Panc1 (cell line): ENCODE measurements around the gene PHLDB1. TPM values are rescaled to one million over a fixed set of nuclear protein-coding genes. Genes with fewer than 3 reads are reported as not detected.
"Not testable (repeated sequence)": the region's sequence is repeated elsewhere in the genome, so short reads cannot be mapped to it uniquely, and the experiment has no call there.

ENCODE experiments used
- ATAC-seq: fragments of 200-7000 bp; cut with Tn5 transposase; 2 replicates; pipeline ENCODE4 v1.9.1; 2020; ENCODE audit warnings: mild to moderate bottlenecking, moderate library complexity
- BruUV-seq: library from RNA; stranded (reverse); fragments of 400-500 nt; replicated peaks from 2 replicates; lab custom pipeline; 2021; lab: Mats Ljungman, UMichigan
- CTCF ChIA-PET: fragments of 300-600 bp; sonication (Branson Sonifier 250); formaldehyde crosslinking; loops from one replicate; lab custom pipeline; 2022; ENCODE audit warnings: antibody characterized with exemption; lab: Charles Lee
- POLR2A ChIA-PET: fragments of 300-600 bp; sonication (Branson Sonifier 250); formaldehyde crosslinking; loops from one replicate; lab custom pipeline; 2022; ENCODE audit warnings: antibody characterized with exemption; lab: Charles Lee
- DNase-seq: peaks from one replicate; pipeline ENCODE4 v3.0.0-alpha.2; 2010; ENCODE audit warnings: low read depth, low spot score
- H3K27ac ChIP-seq: 2 replicates; pipeline ENCODE4 v1.5.1; 2011; ENCODE audit warnings: mild to moderate bottlenecking, low read length, inconsistent platforms
- H3K27me3 ChIP-seq: fragments of 200-500 bp; sonication (Bioruptor generic); 2 replicates; pipeline ENCODE4 v1.6.0; 2014; ENCODE audit warnings: low read length, inconsistent platforms; ENCODE audit not compliant: control insufficient read depth, insufficient read depth
- H3K36me3 ChIP-seq: fragments of 200-500 bp; sonication (Bioruptor generic); 2 replicates; pipeline ENCODE4 v1.5.1; 2014; ENCODE audit warnings: inconsistent platforms, mild to moderate bottlenecking, low read length, moderate library complexity; ENCODE audit not compliant: control insufficient read depth, insufficient read depth
- H3K4me1 ChIP-seq: 2 replicates; pipeline ENCODE4 v1.5.1; 2011; ENCODE audit warnings: inconsistent platforms, mild to moderate bottlenecking, low read length, moderate library complexity; ENCODE audit not compliant: control insufficient read depth, insufficient read depth
- H3K4me3 ChIP-seq, 2 experiments: 2 replicates each; pipeline ENCODE4 v1.5.1; 2011 to 2012; ENCODE audit warnings: low read depth in 2 of 2, low read length in 2 of 2, mild to moderate bottlenecking in 2 of 2, inconsistent platforms in 1 of 2, moderate library complexity in 1 of 2
- H3K9me3 ChIP-seq: fragments of 200-500 bp; sonication (Bioruptor generic); 2 replicates; pipeline ENCODE4 v1.5.1; 2014; ENCODE audit warnings: low read depth, mild to moderate bottlenecking, inconsistent platforms, low read length, moderate library complexity; ENCODE audit not compliant: control insufficient read depth, insufficient read depth
- CTCF ChIP-seq: fragments of 450-650 bp; IDR thresholded peaks from 2 replicates; pipeline ENCODE4 v1.5.1; 2017; ENCODE audit warnings: mild to moderate bottlenecking
- POLR2AphosphoS5 ChIP-seq: IDR thresholded peaks from 2 replicates; pipeline ENCODE4 v1.6.1; 2012; ENCODE audit warnings: mild to moderate bottlenecking, low read depth, low read length, moderate library complexity
- REST ChIP-seq, 2 experiments: IDR thresholded peaks; 2 replicates each; pipeline ENCODE4 v1.6.1; 2011 to 2012; ENCODE audit warnings: low read depth in 2 of 2, control low read depth in 1 of 2, low read length in 1 of 2, mild to moderate bottlenecking in 1 of 2, moderate library complexity in 1 of 2; ENCODE audit not compliant: insufficient read depth in 1 of 2
- SIN3A ChIP-seq: IDR thresholded peaks from 2 replicates; pipeline ENCODE4 v1.6.1; 2012; ENCODE audit warnings: low read depth, mild to moderate bottlenecking, low read length, moderate library complexity, borderline replicate concordance; ENCODE audit not compliant: insufficient read depth
- TCF7L2 ChIP-seq: IDR thresholded peaks from 2 replicates; pipeline ENCODE4 v1.6.1; 2011; ENCODE audit warnings: mild to moderate bottlenecking, low read depth, low read length, inconsistent platforms
- in situ Hi-C: cut with HindIII; loops from 2 replicates; pipeline ENCODE4 v1.10.0; 2016; ENCODE audit warnings: low sequenced_read_pairs, low pct_unique_long_range_greater_than_20kb
- intact Hi-C: fragments of 100-400 bp; cut with micrococcal nuclease; formaldehyde crosslinking; loops from one replicate; pipeline ENCODE4 v1.10.0; 2022; ENCODE audit not compliant: unreplicated experiment
- total RNA-seq: library from RNA; stranded (reverse); gene quantifications from one replicate; pipeline ENCODE4 v1.2.1, GENCODE V29; 2021; ENCODE audit not compliant: unreplicated experiment

The PHLDB1 gene
- total RNA-seq, 1 experiment from 2014 or later, result 97.7 TPM

GRCh38 chr11:118572981-118573550 lies 34.3 kb upstream of the PHLDB1 start:
- DNase-seq (no peak), ATAC-seq (peak; percentile 49)
- in situ Hi-C loops, result no loop called here
- CTCF ChIA-PET, result no interaction called here
- peak overlapping the region; percentile 92 to 93 for H3K4me3 ChIP-seq
- H3K27ac ChIP-seq, result peak overlapping the region; percentile 94
- no peaks in the 10 kb centered on the region for H3K9me3 ChIP-seq
- no peak for TF ChIP-seq CTCF
- TF ChIP-seq TCF7L2, result no peak
- no peak for TF ChIP-seq SIN3A
- no peak for TF ChIP-seq REST (IDR thresholded peaks at IDR 0.05; ENCODE audit: insufficient read depth in 1 of 2, low read depth in 2 of 2, low read length in 1 of 2)
- TF ChIP-seq POLR2AphosphoS5, result no peak; the same call in 1 of the 2 replicates
- intact Hi-C loops, result no loop called here
- H3K36me3 ChIP-seq, result no peaks in the 10 kb centered on the region; the same call in none of the 2 replicates
- peaks cover 28% of the 10 kb centered on the region for H3K4me1 ChIP-seq
- POLR2A ChIA-PET, result interaction anchor here (0.7 kb wide), 1 partner anchor 129 kb away, joined by 4 read pairs; no protein-coding TSS in a partner anchor
- H3K27me3 ChIP-seq, result no peaks in the 10 kb centered on the region
- BruUV-seq, result no TSS peak

- ChIA-PET CTCF (no interaction called here), POLR2A (no interaction called here)
- in situ Hi-C loops, result loop anchor here (5.0 kb wide), 1 partner anchor 47 kb away; the partner anchor contains the start of gene TTC36
- H3K4me3 ChIP-seq, result no peak overlapping the region
- intact Hi-C loops, result no loop called here
- no peaks in the 10 kb centered on the region; the same call in none of the 2 replicates for H3K36me3 ChIP-seq
- no peak for TF ChIP-seq SIN3A
- TF ChIP-seq REST (IDR thresholded peaks at IDR 0.05; ENCODE audit: insufficient read depth in 1 of 2, low read depth in 2 of 2, low read length in 1 of 2), result no peak
- no peak overlapping the region for H3K27ac ChIP-seq
- ATAC-seq (no peak), DNase-seq (no peak)
- no peaks in the 10 kb centered on the region for H3K27me3 ChIP-seq
- H3K9me3 ChIP-seq, result no peaks in the 10 kb centered on the region
- H3K4me1 ChIP-seq, result peaks cover 28% of the 10 kb centered on the region
- no TSS peak for BruUV-seq
Observed at GRCh38 chr11:118574636-118575035, 32.8 kb upstream of the PHLDB1 start.

GRCh38 chr11:118577995-118578394 lies 29.4 kb upstream of the PHLDB1 start:
- H3K27ac ChIP-seq, ATAC-seq, DNase-seq, BruUV-seq, H3K9me3 ChIP-seq, POLR2A ChIA-PET, CTCF ChIA-PET, H3K4me3 ChIP-seq, H3K27me3 ChIP-seq, intact Hi-C loops, H3K36me3 ChIP-seq: not testable (repeated sequence)
- peaks cover 28% of the 10 kb centered on the region for H3K4me1 ChIP-seq
- in situ Hi-C loops, result loop anchor here (5.0 kb wide), 1 partner anchor 51 kb away; the partner anchor contains the start of gene TTC36
